HG03558 (cell line): ENCODE results near the gene CMTR1.
A peak's percentile ranks its signal among the peaks of the same experiment; 100 is the strongest.
"Not testable (repeated sequence)": the region's sequence is repeated elsewhere in the genome, so short reads cannot be mapped to it uniquely, and the experiment has no call there.

Experiments used
- ATAC-seq: cut with Tn5 transposase; IDR thresholded peaks from one replicate; pipeline ENCODE4 v1.9.1; 2021; ENCODE audit warnings: moderate number of reproducible peaks; ENCODE audit not compliant: unreplicated experiment; ENCODE audit errors: extremely low read depth

The CMTR1 gene, protein sequence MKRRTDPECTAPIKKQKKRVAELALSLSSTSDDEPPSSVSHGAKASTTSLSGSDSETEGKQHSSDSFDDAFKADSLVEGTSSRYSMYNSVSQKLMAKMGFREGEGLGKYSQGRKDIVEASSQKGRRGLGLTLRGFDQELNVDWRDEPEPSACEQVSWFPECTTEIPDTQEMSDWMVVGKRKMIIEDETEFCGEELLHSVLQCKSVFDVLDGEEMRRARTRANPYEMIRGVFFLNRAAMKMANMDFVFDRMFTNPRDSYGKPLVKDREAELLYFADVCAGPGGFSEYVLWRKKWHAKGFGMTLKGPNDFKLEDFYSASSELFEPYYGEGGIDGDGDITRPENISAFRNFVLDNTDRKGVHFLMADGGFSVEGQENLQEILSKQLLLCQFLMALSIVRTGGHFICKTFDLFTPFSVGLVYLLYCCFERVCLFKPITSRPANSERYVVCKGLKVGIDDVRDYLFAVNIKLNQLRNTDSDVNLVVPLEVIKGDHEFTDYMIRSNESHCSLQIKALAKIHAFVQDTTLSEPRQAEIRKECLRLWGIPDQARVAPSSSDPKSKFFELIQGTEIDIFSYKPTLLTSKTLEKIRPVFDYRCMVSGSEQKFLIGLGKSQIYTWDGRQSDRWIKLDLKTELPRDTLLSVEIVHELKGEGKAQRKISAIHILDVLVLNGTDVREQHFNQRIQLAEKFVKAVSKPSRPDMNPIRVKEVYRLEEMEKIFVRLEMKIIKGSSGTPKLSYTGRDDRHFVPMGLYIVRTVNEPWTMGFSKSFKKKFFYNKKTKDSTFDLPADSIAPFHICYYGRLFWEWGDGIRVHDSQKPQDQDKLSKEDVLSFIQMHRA

DNA sequence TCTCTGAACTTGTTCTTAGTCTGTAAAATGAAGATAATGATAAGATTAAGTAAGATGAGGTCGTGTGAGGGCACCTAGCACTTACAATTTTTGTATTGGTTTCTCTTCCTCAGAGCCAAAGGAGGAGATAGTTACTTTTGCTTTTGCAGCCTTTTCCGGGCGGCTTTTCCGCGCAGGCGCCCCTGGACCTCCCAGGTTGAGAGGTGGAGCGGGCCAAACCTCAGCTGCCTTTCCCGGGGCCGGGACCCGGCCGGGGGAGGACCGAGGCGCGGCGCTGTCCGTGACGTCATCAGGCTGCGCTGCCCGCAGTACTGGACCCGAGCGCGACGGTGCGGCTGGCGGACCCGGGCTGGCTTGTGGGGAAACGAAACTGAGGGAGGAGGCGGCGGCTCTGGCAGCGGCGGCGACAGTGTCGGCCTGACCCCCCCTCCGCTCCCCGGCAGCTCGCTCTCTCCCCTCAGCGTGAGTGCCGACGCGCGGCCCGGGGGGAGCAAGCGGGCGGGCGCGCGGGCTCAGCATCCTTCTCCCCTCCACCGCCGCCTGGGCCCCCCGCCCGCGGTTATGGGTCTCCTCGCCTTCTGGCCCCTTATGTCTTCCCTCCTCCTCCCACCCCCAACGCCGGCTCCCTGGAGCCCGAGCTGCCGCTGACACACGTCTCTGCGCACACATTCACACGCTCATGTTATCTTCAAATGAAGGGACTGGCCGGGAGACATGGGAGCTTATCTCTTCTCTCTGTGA lies at the start of gene CMTR1:
CMTR1 (plus strand) TSS at position 306 of the 741 bp plus-strand sequence. CDS start 2,409 bp downstream, outside the sequence.
- peak; percentile 59 for ATAC-seq

DNA sequence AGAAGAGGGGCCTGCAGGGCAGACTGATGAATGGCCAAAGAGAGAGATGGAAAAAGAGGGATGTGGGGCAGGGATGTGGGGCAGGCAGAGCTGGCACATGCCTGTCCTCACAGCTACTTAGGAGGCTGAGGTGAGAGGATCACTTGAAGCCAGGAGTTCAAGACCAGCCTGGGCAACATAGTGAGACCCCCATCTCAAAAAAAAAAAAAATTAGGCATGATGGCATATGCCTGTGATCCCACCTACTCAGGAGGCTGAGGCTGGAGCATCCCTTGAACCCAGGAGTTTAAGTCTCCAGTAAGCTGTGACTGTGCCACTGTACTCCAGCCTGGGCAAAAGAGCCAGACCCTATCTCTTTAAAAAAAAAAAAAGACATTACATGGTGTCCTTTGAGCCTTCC lies 44.4 kb upstream of the CMTR1 start:
- no peak for ATAC-seq

DNA sequence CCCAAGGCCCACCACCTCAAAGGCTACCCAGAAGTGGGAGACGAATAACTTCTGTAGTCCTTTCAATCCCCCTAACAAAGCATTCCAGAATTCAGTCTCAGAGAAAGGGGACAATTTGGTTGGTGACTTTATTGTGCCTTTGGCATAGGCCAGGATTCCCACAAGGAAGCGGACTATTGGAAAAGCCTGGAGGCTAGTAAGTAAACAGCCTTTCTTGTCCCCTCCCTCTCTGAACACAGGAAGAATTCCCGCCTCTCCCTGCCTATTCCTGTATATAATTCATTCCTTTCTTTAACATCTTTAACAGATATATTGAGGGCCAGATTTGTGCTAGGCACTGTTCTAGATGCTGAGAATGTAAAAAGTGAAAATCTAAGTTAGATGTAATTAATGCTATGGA lies 43.2 kb upstream of the CMTR1 start:
- no peak for ATAC-seq

DNA sequence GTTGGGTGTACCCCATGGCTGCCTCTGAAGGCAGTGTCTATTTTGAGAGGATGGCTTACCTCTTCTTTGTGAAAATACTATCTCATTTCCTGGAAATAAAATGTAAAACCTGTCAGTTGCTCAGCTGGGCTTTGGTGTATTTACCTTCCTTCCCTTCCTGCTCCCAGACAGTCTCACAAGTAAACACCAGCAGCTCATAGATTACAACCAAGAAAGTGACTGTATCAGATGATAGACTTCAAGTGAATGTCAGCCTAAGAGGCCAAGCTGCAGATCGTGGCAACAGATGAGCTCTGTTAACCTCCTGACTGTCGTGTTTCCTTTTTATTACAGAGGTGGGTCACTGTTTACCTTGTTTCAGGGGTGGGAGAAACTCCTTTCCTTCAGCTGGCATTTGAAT lies 41.9 kb upstream of the CMTR1 start:
- ATAC-seq: no peak

DNA sequence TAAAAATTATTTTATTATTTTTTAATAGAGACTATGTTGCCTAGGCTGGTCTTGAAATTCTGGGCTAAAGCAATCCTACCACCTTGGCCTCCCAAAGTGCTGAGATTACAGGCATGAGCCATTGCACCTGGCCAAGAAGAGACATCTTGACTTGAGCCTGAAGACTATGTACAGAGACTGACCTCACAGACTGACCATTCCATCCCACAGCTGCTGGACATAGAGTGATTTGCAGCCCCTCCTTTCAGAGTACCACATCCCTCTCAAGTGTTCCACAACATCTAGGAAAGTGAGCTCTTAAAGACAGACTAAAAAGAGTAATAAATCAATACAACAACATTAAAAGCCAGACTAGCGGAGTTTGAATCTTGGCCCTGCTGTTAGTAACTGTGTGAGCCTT lies 40.2 kb upstream of the CMTR1 start:
- ATAC-seq: no peak

DNA sequence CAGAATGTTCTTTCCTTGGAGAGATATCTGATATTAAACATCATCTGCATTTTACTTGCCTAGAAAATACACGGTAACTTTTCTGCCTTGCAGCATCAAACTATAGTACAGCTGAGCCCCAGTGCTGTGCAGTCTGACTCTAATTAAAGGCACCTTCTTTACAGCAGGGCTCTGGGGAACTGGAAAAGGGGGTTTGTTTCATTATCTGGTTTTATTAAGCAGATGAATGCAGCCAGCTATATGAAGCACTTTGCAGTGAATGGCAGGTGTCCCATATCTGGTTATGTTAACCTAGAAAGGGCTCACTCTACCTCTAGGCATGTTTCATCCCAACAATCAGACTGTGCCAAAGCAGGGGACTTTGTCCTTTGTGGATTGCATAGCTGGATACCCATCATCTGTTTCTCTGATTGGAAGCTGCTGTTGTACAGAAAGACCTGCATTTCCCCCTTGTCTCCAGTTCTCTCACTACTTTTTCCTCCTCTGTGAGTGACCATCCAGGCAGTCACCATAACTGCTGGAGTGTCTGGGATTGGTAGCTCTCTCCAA lies 39.6 kb upstream of the CMTR1 start:
- no peak for ATAC-seq

DNA sequence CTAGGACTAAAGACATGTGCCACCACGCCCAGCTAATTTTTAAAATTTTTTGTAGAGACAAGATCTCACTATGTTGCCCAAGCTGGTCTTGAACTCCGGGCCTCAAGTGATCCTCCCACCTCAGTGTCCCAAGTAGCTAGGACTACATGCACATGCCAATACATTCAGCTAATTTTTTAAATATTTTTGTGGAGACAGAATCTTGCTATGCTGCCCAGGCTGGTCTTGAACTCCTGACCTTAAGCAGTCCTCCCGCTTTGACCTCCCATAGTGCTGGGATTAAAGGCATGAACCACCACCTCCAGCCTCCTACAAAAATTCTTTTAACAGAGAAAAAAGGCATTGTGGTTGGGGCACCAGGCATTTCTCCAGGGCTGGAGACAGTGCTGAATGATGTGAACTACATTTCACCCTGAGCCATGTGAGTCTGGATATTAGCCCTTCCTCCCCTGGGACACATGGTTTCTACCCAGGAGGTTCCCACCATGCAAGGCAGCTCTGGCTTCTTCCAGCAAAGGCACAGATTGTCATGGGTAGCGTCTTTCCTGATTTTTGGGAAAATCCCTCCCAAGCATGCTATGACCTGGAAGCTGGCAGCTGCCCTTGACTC lies 36.3 kb upstream of the CMTR1 start:
- ATAC-seq: no peak

DNA sequence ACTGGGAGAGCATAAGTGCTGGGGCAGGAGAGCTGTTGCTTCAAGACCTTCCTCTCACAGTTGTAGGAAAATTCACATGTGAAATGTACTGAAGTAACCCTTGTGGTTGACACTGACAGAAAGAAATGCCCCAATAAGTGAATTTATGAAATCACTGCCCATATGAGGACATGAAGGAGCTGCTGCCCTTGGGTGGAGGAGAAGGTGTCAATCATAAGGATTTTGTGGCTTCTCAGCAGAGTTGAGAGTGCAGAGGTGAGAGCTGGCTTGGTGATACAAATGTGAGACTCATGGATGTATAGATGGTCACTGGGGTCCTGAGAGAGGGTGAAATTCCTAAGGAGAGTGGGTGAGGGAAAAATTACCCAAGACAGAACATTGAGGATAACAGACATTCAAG lies 33.9 kb upstream of the CMTR1 start:
- no peak for ATAC-seq

DNA sequence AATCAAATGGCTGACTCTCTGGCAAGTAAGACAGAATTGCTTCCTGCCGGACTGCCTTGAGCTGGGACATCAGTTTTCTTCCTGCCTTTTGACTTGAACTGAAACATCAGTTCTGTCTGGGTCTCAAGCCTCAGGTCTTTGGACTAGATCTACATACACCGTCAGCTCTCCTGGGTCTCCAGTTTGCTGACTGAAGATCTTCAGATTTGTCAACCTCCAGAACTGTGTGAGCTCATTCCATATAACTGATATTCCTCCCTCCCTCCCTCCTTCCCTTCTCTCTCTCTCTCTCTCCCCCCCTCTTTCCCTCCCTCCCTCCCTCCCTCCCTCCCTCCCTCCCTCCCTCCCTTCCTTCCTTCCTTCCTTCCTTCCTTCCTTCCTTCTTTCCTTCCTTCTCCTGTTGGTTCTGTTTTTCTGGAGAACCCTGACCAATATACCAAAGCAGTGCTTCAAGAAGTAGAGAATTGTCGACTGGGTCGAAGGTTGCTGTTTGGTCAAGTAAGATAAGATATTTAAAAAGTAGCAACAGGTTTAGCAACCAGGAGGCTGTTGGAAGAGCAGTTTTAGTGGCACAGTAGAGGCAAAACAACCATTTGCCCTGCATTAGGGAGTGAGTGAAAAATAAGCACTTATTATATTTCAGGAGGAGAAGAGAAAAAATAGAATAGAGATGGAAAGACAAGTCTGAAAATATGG lies 33.1 kb upstream of the CMTR1 start:
- no peak for ATAC-seq

DNA sequence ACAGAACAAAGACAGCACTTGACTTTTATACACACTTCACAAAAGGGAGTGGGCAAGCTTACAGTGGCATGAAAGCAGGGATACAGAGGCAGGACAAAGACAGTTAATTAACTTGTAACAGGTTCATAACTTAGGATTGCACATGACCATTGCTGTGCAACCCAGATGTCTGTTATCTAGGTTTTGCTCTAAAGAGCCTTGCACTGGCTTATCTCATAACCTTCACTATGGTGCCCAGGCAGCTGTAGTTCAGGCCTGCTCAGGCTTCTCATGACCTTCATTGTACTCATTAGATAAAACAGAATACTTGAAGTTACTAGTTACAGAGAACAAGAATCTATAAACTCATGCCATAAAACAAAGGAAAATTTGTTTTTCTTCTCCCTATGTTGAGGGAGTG lies 31.4 kb upstream of the CMTR1 start:
- not testable (repeated sequence) for ATAC-seq

DNA sequence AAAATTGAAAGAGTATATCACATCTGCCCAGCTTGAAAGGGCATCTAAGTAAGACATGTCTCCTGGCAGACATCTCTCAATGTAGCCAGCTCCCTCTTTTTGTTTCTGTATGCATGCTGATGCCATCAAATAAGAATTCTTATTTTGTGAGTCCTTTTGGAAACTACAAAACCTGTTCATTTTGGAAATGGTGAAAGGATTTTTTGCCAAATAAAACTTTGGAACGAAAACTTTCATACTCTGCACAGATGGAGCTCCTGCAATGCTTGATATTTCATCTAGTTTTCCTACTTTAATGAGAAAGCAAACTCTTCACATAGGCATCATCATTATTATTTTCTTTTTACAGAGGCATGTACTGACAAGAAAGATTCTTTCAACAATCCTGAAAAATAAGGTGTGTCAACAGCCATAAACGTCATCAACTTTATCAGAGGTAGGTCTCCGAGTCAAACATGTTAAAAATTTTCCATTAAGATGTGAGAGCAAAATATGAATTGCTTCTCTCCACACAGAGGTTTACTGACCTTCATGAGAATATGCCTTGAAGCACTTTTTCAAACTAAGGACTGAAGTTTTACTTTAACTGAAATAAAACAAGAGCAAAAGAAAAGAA lies 26.2 kb upstream of the CMTR1 start:
- ATAC-seq: no peak

DNA sequence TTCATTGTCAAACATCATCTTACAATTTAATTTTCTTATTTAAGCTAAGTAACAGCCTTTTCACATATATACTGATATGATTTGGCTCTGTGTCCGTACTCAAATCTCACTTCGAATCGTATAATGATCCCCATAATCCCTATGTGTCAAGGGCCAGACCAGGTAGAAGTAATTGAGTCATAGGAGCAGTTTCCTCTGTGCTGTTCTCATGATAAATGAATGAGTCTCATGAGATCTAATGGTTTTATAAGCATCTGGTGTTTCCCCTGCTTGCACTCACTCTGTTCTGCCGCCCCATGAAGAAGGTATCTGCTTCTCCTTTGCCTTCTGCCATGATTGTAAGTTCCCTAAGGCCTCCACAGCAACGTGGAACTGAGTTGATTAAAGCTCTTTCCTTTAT lies 25.1 kb upstream of the CMTR1 start:
- no peak for ATAC-seq

DNA sequence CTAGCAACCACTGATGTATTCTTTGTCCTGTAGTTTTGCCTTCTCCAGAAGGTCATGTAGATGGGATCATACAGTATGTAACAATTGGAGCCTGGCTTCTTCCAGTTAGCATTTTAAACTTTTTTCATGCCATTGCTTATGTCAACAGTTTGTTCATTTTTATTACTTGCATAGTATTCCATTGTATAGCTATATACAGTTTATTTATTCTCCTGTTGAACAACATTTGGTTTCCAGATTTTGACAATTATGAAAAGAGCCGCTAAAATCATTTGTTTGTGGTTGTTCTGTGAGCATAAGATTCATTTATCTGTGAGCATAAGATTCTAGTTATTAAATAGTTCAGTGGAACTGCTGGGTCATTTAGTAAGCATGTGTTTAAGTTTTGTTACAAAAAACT lies 23.5 kb upstream of the CMTR1 start:
- ATAC-seq: no peak

DNA sequence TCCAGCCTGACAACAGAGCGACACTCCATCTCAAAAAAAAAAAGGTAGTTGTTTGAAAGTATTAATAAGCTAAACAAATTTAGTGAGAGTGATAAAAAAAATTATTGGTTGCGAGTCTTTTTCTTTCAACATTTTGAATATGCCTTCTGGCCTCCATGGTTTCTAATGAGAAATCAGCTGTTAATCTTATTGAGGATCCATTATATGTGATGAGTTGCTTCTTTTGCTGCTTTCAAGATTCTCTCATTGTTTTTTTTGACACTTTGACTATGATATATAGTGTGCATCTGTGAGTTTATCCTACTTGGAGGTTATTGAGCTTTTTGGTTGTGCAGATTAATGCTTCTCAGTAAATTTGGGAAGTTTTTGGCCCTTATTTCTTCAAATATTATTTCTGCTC lies 15.6 kb upstream of the CMTR1 start:
- no peak for ATAC-seq

DNA sequence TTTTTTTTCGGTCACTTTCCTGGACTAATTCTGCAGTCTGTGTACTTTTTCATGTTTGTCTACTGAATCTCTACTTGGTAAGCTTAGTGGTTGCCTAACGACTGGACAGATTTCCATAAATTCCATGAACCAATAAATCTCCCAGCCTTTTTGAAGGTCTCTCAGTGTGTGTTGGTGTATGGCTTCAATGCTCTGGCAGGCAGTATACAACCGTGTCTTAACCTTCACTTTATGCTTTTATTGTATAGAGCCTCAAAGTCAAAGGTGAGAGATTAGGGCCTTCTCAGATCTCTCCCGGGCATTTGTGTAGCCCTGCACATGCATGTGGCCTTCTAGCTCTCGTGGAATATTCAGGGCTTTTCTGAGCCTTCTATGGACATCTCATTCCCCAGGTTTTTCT lies 14.3 kb upstream of the CMTR1 start:
- ATAC-seq: no peak

DNA sequence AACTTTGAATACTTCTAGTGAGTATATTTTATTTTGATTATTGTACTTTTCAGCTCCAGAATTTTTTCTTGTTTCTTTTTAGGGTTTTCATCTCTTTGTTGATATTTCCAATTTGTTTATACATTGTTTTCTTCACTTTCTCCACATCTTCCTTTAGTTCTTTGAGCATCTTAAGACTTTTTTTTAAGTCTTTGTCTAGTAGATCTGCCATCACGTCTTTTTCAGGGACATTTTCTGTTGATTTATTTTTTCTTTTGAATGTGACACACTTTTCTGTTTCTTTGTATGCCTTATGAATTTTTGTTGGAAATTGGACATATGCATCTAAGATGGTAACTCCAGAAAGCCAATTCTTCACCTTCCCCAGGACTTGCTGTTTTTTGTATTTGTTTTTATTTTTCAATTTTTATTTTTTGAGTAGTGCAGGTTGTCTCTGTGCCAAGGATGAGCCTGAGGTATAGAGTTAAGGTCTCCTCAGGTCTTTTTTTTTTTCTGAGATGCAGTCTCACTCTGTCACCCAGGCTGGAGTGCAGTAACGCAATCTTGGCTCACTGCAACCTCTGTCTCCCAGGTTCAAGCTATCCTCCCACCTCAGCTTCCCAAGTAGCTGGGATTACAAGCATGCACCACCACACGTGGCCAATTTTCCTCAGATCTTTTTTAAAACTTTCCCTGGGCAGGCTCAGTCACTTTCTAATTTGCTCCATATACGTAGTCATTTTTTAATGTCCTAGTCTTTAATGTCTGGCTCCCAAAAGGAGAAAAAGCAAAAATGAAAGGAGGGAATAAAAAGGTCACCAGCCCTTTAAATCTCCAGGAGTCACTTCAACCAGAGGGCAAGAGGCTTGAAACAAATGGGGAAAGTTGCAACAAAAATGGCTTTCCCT lies 6.7 kb upstream of the CMTR1 start:
- no peak for ATAC-seq

DNA sequence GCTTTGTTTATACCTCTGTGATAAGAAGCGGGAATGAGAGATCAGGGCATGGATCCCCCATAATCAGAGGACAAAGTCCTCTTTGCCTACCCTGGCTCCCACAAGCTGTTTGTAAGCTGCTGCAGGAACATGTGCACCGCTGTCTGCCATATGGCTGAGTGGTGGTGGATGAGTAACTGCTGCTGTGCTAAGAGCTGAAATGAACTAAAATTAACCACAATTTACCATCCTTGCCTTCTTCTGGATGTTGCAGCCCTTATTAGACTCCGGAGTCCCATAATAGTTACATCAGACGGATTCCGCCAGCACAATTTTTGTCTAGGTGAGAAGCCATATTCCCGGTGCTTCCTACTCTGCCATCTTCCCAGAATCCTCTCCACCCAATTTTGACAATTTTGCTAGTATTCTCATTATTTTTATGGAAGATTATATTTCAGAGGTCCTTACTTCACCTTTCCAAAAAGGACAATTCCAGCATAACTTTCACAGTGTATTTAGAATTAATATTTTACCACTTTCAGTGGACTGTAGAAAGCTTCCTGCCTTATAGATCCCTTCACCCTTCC lies 6.0 kb upstream of the CMTR1 start:
- ATAC-seq: no peak

DNA sequence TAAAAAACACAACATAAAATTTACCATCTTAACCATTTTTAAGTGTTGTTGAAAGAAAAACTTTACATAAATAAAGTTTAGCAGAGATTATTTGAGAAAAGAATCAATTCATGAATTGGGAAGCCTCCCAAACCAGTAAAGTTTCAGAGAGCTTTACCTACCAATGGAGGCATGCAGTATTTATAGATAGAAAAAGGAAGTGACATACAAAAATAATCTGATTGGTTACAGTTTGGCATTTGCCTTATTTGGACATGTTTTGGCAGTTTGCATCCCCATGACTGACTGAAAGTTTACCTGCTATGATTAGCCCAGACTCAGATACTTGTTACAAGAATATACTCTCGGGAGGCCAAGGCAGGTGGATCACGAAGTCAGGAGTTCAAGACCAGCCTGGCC lies 3.7 kb upstream of the CMTR1 start:
- no peak for ATAC-seq
